ENCODE measurements around the gene HSD17B2.
"Not testable (repeated sequence)": the region's sequence is repeated elsewhere in the genome, so short reads cannot be mapped to it uniquely, and the experiment has no call there.

HSD17B2 gene

GRCh38 chr16:82088483-82088882 lies 53.4 kb downstream of the HSD17B2 start:
- TF ChIP-seq ZNF274 (IDR thresholded peaks at IDR 0.05; ENCODE audit: low read depth, low read length), result no peak
- no peak overlapping the region for H3K4me3 ChIP-seq (ENCODE audit: low read length)

GRCh38 chr16:82091241-82091640 lies 56.2 kb downstream of the HSD17B2 start:
- H3K4me3 ChIP-seq (ENCODE audit: low read length), result no peak overlapping the region
- no peak for TF ChIP-seq ZNF274 (IDR thresholded peaks at IDR 0.05; ENCODE audit: low read depth, low read length)

GRCh38 chr16:82092711-82093110 lies 57.7 kb downstream of the HSD17B2 start:
- H3K4me3 ChIP-seq (ENCODE audit: low read length), result no peak overlapping the region
- no peak for TF ChIP-seq ZNF274 (IDR thresholded peaks at IDR 0.05; ENCODE audit: low read depth, low read length)

GRCh38 chr16:82093666-82094300 lies 58.7 kb downstream of the HSD17B2 start:
- TF ChIP-seq ZNF274 (IDR thresholded peaks at IDR 0.05; ENCODE audit: low read depth, low read length), result no peak
- H3K4me3 ChIP-seq (ENCODE audit: low read length), result no peak overlapping the region

GRCh38 chr16:82094942-82095540 lies 60.0 kb downstream of the HSD17B2 start:
- H3K4me3 ChIP-seq (ENCODE audit: low read length), result no peak overlapping the region
- TF ChIP-seq ZNF274 (IDR thresholded peaks at IDR 0.05; ENCODE audit: low read depth, low read length), result no peak

GRCh38 chr16:82096641-82097040 lies 61.6 kb downstream of the HSD17B2 start:
- no peak overlapping the region for H3K4me3 ChIP-seq (ENCODE audit: low read length)
- no peak for TF ChIP-seq ZNF274 (IDR thresholded peaks at IDR 0.05; ENCODE audit: low read depth, low read length)

- TF ChIP-seq ZNF274 (IDR thresholded peaks at IDR 0.05; ENCODE audit: low read depth, low read length), result no peak
- H3K4me3 ChIP-seq (ENCODE audit: low read length), result no peak overlapping the region
Observed at GRCh38 chr16:82105107-82105506, 70.1 kb downstream of the HSD17B2 start.

- H3K4me3 ChIP-seq (ENCODE audit: low read length), result no peak overlapping the region
- no peak for TF ChIP-seq ZNF274 (IDR thresholded peaks at IDR 0.05; ENCODE audit: low read depth, low read length)
Observed at GRCh38 chr16:82108100-82108499, 73.0 kb downstream of the HSD17B2 start.

GRCh38 chr16:82108774-82109173 lies 73.7 kb downstream of the HSD17B2 start:
- H3K4me3 ChIP-seq (ENCODE audit: low read length), result no peak overlapping the region
- TF ChIP-seq ZNF274 (IDR thresholded peaks at IDR 0.05; ENCODE audit: low read depth, low read length), result no peak

- not testable (repeated sequence) for H3K4me3 ChIP-seq (ENCODE audit: low read length)
Observed at GRCh38 chr16:82109266-82109665, 74.2 kb downstream of the HSD17B2 start.

GRCh38 chr16:82111944-82112343 lies 76.9 kb downstream of the HSD17B2 start:
- no peak overlapping the region for H3K4me3 ChIP-seq (ENCODE audit: low read length)
- TF ChIP-seq ZNF274 (IDR thresholded peaks at IDR 0.05; ENCODE audit: low read depth, low read length), result no peak

- TF ChIP-seq ZNF274 (IDR thresholded peaks at IDR 0.05; ENCODE audit: low read depth, low read length), result no peak
- H3K4me3 ChIP-seq (ENCODE audit: low read length), result no peak overlapping the region
Observed at GRCh38 chr16:82113741-82114140, 78.7 kb downstream of the HSD17B2 start.

- no peak for TF ChIP-seq ZNF274 (IDR thresholded peaks at IDR 0.05; ENCODE audit: low read depth, low read length)
- H3K4me3 ChIP-seq (ENCODE audit: low read length), result no peak overlapping the region
Observed at GRCh38 chr16:82116535-82116934, 81.5 kb downstream of the HSD17B2 start.

GRCh38 chr16:82118749-82119148 lies 83.7 kb downstream of the HSD17B2 start:
- H3K4me3 ChIP-seq (ENCODE audit: low read length), result no peak overlapping the region
- no peak for TF ChIP-seq ZNF274 (IDR thresholded peaks at IDR 0.05; ENCODE audit: low read depth, low read length)

GRCh38 chr16:82119405-82119804 lies 84.4 kb downstream of the HSD17B2 start:
- H3K4me3 ChIP-seq (ENCODE audit: low read length), result no peak overlapping the region
- TF ChIP-seq ZNF274 (IDR thresholded peaks at IDR 0.05; ENCODE audit: low read depth, low read length), result no peak

GRCh38 chr16:82124651-82125050 lies 89.6 kb downstream of the HSD17B2 start:
- TF ChIP-seq ZNF274 (IDR thresholded peaks at IDR 0.05; ENCODE audit: low read depth, low read length), result no peak
- no peak overlapping the region for H3K4me3 ChIP-seq (ENCODE audit: low read length)

Data from GM08714 (cell line).